ENCODE measurements around the gene CORO7. TPM values are rescaled to one million over a fixed set of nuclear protein-coding genes. Genes with fewer than 3 reads are reported as not detected.

CORO7 gene
- total and polyA plus RNA-seq, 10 donors, result 29.7 to 177 (median 117) TPM

DNA sequence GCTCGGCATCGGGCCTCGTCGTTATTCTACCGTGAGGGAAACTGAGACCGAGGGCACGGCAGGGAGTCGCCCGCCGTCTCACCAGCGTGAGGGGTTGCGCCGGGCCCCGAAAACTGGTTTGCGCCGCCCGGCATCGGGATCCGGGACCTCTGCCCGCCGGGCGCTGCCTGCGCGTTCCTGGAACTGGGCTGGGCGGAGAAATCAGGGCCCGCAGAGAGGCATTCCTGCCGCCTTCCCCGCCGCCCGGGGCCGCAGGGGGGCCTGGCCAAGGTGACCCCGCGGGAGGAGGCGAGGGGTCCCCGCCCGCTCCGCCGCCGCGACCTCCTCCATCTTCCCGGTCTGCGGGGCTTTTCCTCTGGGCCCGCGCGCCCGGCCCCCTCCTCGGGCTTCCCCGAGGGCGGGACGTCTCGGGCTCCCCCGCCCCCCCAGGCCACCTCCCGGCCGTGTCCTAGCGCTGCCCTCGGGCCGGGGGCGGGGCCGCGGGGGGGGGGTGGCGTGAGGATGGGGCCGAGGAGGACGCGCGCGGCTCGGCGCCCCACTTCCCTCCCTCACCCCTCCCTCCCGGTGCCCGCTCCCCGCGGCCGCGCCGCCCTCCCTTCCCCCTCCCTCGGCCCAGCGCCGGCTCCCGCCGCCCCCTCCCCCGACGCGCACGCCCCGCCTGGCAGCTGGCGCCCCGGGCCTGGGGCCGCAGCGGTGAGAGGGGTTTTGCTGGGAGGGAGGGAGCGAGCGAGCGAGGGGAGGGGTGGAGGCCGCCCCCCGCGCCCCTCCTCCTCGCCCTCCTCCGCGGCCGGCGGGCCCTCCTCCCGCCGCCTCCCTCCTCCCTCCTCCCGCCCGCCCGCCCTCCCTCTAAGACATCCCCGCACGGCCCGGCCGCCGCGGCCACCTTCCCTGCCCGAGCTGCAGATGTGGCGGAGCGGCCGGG is 100.9 kb downstream of the CORO7 start, which contains the start of gene GLIS2:
Gene GLIS2 (plus strand): TSS at position 882 of the 922 bp plus-strand sequence. CDS start 16,214 bp downstream, outside the sequence.
- H3K27ac ChIP-seq, result peak within 1 kb of the TSS; percentile 48 to 86 (median 81)
- 0 to 2% (median 1%) methylated on average over 24 to 99 of the region's 115 CpGs for WGBS, 5 donors
- H3K9me3 ChIP-seq, result no peaks in the 10 kb centered on the region
- TF ChIP-seq, protein P1, sequence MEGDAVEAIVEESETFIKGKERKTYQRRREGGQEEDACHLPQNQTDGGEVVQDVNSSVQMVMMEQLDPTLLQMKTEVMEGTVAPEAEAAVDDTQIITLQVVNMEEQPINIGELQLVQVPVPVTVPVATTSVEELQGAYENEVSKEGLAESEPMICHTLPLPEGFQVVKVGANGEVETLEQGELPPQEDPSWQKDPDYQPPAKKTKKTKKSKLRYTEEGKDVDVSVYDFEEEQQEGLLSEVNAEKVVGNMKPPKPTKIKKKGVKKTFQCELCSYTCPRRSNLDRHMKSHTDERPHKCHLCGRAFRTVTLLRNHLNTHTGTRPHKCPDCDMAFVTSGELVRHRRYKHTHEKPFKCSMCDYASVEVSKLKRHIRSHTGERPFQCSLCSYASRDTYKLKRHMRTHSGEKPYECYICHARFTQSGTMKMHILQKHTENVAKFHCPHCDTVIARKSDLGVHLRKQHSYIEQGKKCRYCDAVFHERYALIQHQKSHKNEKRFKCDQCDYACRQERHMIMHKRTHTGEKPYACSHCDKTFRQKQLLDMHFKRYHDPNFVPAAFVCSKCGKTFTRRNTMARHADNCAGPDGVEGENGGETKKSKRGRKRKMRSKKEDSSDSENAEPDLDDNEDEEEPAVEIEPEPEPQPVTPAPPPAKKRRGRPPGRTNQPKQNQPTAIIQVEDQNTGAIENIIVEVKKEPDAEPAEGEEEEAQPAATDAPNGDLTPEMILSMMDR (IDR thresholded peaks at IDR 0.05 in 8 of 11, conservative IDR thresholded peaks at IDR 0.05 in 3 of 11), result no peak
- peak in 2 of 3 donors; percentile 26 to 38 for TF ChIP-seq POLR2AphosphoS5 (IDR thresholded peaks at IDR 0.05)
- TF ChIP-seq POLR2A (IDR thresholded peaks at IDR 0.05), result no peak
- H3K27me3 ChIP-seq (replicated peaks in 1 of 7), result peaks cover 0 to 76% (median 37%) of the 10 kb centered on the region in 7 donors
- DNase-seq, result peak; percentile 85
- no peaks in the 10 kb centered on the region for H3K36me3 ChIP-seq
- peak within 1 kb of the TSS; percentile 43 to 84 (median 60) for H3K4me3 ChIP-seq
- peaks cover 17 to 71% (median 59%) of the 10 kb centered on the region in 6 donors for H3K4me1 ChIP-seq
- intact Hi-C loops (cut with DNase I; ENCODE audit: low total_unique reads), result no loop called here

DNA sequence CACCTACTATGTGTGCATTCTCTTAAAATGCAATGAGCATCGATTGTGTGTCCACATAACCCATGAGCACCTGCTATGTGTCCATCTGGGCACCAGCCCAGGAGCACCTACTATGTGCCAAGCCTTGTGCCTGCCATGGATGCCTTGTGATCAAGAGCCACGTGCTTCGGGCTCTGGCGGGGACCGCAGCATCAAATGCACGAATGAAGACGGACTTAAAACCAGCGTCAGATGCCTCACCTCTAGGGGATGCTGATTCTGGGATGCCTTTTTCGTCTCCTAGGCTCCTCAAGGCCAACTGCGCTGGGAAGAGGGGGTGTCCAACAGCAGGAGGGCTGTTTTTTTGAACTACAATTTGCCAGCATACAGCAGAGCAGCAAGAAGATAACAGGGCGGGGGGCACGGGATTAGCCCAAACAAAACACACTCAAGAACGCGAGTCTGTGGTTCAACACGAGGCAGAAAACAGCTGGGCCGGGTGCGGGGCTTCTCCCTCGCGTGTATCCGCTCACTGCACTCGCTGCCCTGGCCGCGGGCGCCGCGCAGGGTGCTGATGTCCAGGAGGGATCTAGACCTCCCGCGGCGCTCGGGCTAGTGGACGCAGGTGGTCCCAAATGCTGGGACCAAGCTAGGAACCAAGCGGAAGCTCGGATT is 101.7 kb downstream of the CORO7 start:
- 3 to 5% (median 4%) methylated on average over 31 to 33 of the region's 33 CpGs for WGBS, 5 donors
- Histone ChIP-seq H3K4me3 (peak overlapping the region; percentile 43 to 84 (median 60)), H3K27ac (peak overlapping the region; percentile 48 to 86 (median 81)), H3K4me1 (peaks cover 14 to 67% (median 52%) of the 10 kb centered on the region in 6 donors), H3K9me3 (no peaks in the 10 kb centered on the region), H3K36me3 (no peaks in the 10 kb centered on the region), H3K27me3 (replicated peaks in 1 of 7) (peaks cover 0 to 68% (median 37%) of the 10 kb centered on the region in 7 donors)
- DNase-seq, result no peak
- TF ChIP-seq, protein P1 (IDR thresholded peaks at IDR 0.05 in 8 of 11, conservative IDR thresholded peaks at IDR 0.05 in 3 of 11), result no peak
- TF ChIP-seq POLR2A (IDR thresholded peaks at IDR 0.05) (no peak), POLR2AphosphoS5 (IDR thresholded peaks at IDR 0.05) (no peak)
- intact Hi-C loops (cut with DNase I; ENCODE audit: low total_unique reads), result no loop called here

GRCh38 chr16:4313563-4314531 is 102.5 kb downstream of the CORO7 start:
- Histone ChIP-seq H3K4me1 (peaks cover 10 to 67% (median 45%) of the 10 kb centered on the region in 6 donors), H3K36me3 (no peaks in the 10 kb centered on the region), H3K27ac (peak overlapping the region in 1 of 8 donors; percentile 83), H3K27me3 (replicated peaks in 1 of 7) (peaks cover 0 to 60% (median 37%) of the 10 kb centered on the region in 7 donors), H3K9me3 (no peaks in the 10 kb centered on the region), H3K4me3 (peak overlapping the region in 1 of 8 donors; percentile 84)
- intact Hi-C loops (cut with DNase I; ENCODE audit: low total_unique reads), result no loop called here
- TF ChIP-seq, protein P1 (IDR thresholded peaks at IDR 0.05 in 8 of 11, conservative IDR thresholded peaks at IDR 0.05 in 3 of 11), result peak in 7 of 11 experiments; percentile 40 to 73 (median 63)
- TF ChIP-seq POLR2AphosphoS5 (IDR thresholded peaks at IDR 0.05), result no peak
- WGBS, 5 donors, result 12 to 25% (median 16%) methylated on average over 24 to 43 of the region's 43 CpGs
- no peak for DNase-seq
